Right renal pelvis (tissue), 4 donors: ENCODE measurements around the gene BCL10. TPM values are rescaled to one million over a fixed set of nuclear protein-coding genes. Genes with fewer than 3 reads are reported as not detected.
A peak's percentile ranks its signal among the peaks of the same experiment; 100 is the strongest.

Experiments used
- DNase-seq, 4 donors: peaks; one replicate each; pipeline ENCODE4 v3.0.0-alpha.2; 2013; ENCODE audit warnings: low read depth in 4 of 4, low spot score in 3 of 4, missing footprints in 1 of 4
- polyA plus RNA-seq, 4 donors: library from polyadenylated mRNA; unstranded; fragments of 120-200 nt; gene quantifications; one replicate each; pipeline ENCODE4 v1.2.1, GENCODE V29; 2013; ENCODE audit not compliant: insufficient read length in 4 of 4

The BCL10 gene
- polyA plus RNA-seq, 4 donors: 21.8 to 29.3 (median 24.4) TPM

- DNase-seq: peak in 2 of 4 donors; percentile 37 to 68
These were observed 51.5 kb downstream of the BCL10 start for GRCh38 chr1:85224734-85225623.

- DNase-seq: no peak
These were observed 52.1 kb downstream of the BCL10 start for GRCh38 chr1:85224295-85224694.

GRCh38 chr1:85223334-85223733 is 53.1 kb downstream of the BCL10 start:
- no peak for DNase-seq

- DNase-seq: no peak
These were observed 55.7 kb downstream of the BCL10 start for GRCh38 chr1:85220756-85221201.

- DNase-seq: no peak
These were observed 56.4 kb downstream of the BCL10 start for GRCh38 chr1:85219853-85220610.

- DNase-seq: no peak
These were observed 59.7 kb downstream of the BCL10 start for GRCh38 chr1:85216697-85217096.

Other genes starting within 250 kb of the BCL10 start
- 10 to 100 TPM in 1 of 4 donors, 1 to 10 TPM in 3; 5.7 to 10.0 (median 8.6) TPM for gene MCOLN3, start 228.1 kb downstream of the BCL10 start, polyA plus RNA-seq
- gene SYDE2, start 75.6 kb downstream of the BCL10 start, polyA plus RNA-seq: 10 to 100 TPM in 2 of 4 donors, 1 to 10 TPM in 2; 8.8 to 10.6 (median 9.8) TPM
- gene C1orf52, start 17.0 kb downstream of the BCL10 start, polyA plus RNA-seq: 10 to 100 TPM; 42.7 to 45.1 (median 44.3) TPM
- gene DDAH1, start 188.5 kb upstream of the BCL10 start, polyA plus RNA-seq: 100 to 1,000 TPM; 117 to 155 (median 143) TPM